HG03159 (cell line): ENCODE results near the gene RHOXF1.
"Not testable (repeated sequence)": the region's sequence is repeated elsewhere in the genome, so short reads cannot be mapped to it uniquely, and the experiment has no call there.

Experiments used
- ATAC-seq: cut with Tn5 transposase; IDR thresholded peaks from one replicate; pipeline ENCODE4 v1.9.1; 2021; ENCODE audit warnings: mild to moderate bottlenecking, moderate library complexity; ENCODE audit not compliant: unreplicated experiment

RHOXF1 gene

GRCh38 chrX:120115438-120115963 is at the start of gene RHOXF1:
Gene RHOXF1, minus strand, starts transcription at chrX:120115913. Its CDS starts 51 bp downstream, at chrX:120115862.
- no peak for ATAC-seq

GRCh38 chrX:120159086-120159485 is 43.4 kb upstream of the RHOXF1 start:
- not testable (repeated sequence) for ATAC-seq

GRCh38 chrX:120158313-120158712 is 42.6 kb upstream of the RHOXF1 start, which contains the start of gene RHOXF2:
Gene RHOXF2, plus strand, starts transcription at chrX:120158613. Its CDS starts 138 bp downstream, at chrX:120158751.
- ATAC-seq: not testable (repeated sequence)

- ATAC-seq: not testable (repeated sequence)
Observed at GRCh38 chrX:120150109-120150744, 34.5 kb upstream of the RHOXF1 start.

- ATAC-seq: no peak
Observed at GRCh38 chrX:120147537-120147936, 31.8 kb upstream of the RHOXF1 start.

- not testable (repeated sequence) for ATAC-seq
Observed at GRCh38 chrX:120146323-120146722, 30.6 kb upstream of the RHOXF1 start.

GRCh38 chrX:120145295-120145925 is 29.7 kb upstream of the RHOXF1 start:
- no peak for ATAC-seq

- no peak for ATAC-seq
Observed at GRCh38 chrX:120144178-120144844, 28.6 kb upstream of the RHOXF1 start.

GRCh38 chrX:120140293-120140981 is 24.7 kb upstream of the RHOXF1 start:
- no peak for ATAC-seq

- ATAC-seq: no peak
Observed at GRCh38 chrX:120137439-120137838, 21.7 kb upstream of the RHOXF1 start.

- ATAC-seq: no peak
Observed at GRCh38 chrX:120136840-120137239, 21.1 kb upstream of the RHOXF1 start.

GRCh38 chrX:120136128-120136527 is 20.4 kb upstream of the RHOXF1 start:
- no peak for ATAC-seq

- ATAC-seq: not testable (repeated sequence)
Observed at GRCh38 chrX:120128306-120128846, 12.7 kb upstream of the RHOXF1 start.

GRCh38 chrX:120125444-120125843 is 9.7 kb upstream of the RHOXF1 start:
- no peak for ATAC-seq

GRCh38 chrX:120120223-120120622 is 4.5 kb upstream of the RHOXF1 start:
- ATAC-seq: no peak

- no peak for ATAC-seq
Observed at GRCh38 chrX:120111611-120112010, 4.1 kb downstream of the RHOXF1 start.

GRCh38 chrX:120109378-120109777 is 6.3 kb downstream of the RHOXF1 start:
- ATAC-seq: no peak

GRCh38 chrX:120104707-120105106 is 11.0 kb downstream of the RHOXF1 start:
- ATAC-seq: not testable (repeated sequence)

GRCh38 chrX:120101057-120101456 is 14.7 kb downstream of the RHOXF1 start:
- ATAC-seq: not testable (repeated sequence)

- ATAC-seq: no peak
Observed at GRCh38 chrX:120090208-120090607, 25.5 kb downstream of the RHOXF1 start.
